Epithelial cell of prostate (primary cell): ENCODE measurements around the gene B3GAT1.

ENCODE experiments used
- DNase-seq: peaks from one replicate; pipeline ENCODE4 v3.0.0-alpha.2; 2011; ENCODE audit warnings: low read depth, low spot score
- H3K27ac ChIP-seq: fragments of 450-650 bp; 2 replicates; pipeline ENCODE4 v1.5.1; 2017; ENCODE audit warnings: mild to moderate bottlenecking

Gene B3GAT1

DNA sequence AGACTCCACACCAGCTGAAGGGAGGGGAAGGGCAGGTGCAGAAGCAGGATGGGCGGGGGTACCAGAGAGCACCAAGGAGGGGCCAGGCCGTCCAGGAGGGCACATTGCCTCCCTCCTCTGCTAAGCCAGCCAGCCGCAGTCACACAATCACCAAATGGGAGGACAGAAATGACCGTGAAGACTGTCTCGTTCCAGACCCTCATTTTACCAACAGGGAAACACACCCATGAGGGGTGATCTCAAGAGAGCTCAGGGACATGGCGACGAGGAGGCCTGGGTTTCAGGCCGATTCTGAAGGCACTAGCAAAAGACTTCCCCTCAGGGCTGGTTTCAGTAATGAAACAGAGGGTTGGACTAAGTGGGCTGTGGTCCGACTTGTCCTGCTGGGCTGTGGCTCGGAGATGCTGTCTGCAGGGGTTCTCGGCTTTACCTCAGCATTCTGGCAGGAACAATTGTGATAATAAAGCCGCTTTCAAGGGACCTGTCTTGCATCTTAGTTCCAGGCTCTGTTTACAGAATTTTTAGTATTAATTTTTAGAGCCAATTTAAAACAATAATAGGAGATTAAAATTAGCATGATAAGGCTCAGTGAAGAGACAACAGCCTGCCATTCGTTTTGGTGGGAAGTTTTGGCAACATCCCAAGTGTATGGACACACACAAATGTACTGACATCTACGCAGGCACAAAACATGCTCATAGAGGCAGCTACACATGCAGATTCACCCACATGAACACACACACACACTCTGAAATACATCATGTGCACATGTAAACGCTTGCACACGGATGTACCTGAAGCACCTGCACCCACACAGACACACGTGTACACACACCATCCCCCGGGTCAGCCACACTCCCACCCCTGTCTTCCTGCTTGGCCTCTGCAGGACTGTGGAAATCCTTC lies 2.0 kb upstream of the B3GAT1 start:
- DNase-seq = no peak
- no peak overlapping the region for H3K27ac ChIP-seq

DNA sequence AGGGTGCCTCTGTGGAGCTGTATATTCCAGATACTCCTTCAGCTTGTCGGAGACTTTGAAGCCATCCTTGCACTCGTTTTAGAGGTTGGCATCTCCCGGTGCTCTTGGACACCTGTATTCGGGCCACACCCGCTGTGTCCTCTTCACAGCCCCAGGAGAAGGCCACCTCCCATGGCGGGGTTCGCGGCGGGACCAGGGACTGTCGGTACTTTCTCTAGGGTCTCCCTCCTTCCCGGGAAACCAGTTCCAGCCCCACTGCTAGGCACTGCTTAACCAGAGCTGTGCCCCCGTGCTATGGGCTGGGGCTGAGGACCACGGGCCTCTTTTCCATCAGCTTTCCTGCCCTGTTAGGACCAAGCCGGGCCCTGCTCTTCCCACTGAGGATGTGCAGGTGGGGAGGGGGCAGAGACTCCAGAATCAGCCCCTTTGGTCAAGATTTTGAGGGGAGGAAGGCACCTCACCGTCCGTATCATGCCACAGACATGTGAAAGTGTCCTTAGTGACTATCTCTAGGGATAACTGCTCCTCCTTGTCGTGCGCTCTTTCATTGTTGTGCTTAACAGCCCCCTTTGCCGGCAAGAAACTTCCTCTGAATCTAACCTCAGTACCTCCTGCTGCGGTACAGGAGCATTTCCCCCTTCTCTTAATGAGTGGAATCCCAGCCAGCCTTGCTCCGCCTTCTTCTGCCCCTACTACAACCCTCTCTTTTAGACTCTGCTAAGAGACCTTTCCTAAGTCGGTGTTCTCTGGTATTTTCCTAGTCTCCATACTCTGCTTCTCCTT lies 1.2 kb upstream of the B3GAT1 start:
- no peak for DNase-seq
- H3K27ac ChIP-seq = no peak overlapping the region

DNA sequence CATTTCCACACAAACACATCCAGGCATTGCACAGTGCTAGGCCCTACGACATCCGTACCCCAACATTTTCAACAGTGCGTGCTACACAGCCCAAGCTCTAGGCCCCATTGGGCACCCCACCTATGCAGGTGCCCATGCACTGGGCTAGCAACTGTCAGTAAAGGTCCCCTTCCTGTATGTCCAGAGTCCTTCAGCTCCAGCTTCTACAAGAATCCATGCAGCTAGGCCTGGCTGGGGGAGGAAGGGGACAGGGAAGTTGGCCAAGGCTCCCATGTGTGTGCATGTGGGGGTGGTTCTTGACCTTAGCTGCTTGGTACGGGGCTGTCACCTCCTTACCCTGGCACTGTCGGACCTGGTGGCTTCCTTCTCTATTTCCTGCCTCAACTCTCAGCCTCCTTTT lies 1.3 kb downstream of the B3GAT1 start:
- no peak overlapping the region for H3K27ac ChIP-seq
- DNase-seq = no peak

DNA sequence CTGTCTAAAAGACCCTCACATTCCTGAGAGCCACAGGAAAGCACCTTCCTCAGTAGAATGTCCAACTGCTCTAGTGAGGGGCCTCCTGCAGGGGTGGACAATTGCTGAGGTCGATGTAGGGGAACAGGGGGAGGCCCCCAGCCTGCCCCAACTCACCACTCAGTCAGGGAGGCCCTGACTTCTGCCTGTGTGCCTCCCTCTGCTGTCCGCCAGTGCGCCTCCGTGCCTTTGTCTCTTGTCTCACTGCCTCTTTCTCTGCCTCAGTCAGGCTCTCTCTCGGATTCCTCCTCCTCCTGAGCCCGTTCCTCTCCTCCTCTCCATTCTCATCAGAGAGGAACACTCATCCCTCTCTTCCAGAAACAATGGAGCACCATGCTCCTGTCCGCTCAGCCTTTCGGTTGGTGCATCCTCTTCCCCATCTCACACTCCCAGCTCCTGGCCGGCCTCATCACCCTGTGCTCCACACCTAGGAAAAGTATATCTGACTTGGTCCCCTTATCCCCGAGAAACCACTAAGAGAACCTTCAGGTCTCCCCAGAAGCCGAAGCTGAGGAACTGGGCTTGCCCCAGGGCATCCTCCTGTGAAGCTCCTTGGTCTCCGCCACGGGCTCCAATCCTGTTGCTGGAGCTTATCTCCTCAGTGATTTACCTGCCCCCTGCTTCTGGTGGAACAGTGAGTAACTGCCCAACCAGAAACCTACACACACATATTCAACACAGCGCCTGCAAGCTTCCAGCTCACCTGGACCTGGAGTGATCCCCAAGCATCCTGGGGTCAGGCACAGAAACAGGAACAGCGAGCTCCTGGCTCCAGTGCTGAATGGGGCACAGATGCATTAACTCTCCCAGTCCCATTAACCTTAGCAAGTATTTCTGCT lies 2.3 kb downstream of the B3GAT1 start:
- DNase-seq = no peak
- no peak overlapping the region for H3K27ac ChIP-seq

DNA sequence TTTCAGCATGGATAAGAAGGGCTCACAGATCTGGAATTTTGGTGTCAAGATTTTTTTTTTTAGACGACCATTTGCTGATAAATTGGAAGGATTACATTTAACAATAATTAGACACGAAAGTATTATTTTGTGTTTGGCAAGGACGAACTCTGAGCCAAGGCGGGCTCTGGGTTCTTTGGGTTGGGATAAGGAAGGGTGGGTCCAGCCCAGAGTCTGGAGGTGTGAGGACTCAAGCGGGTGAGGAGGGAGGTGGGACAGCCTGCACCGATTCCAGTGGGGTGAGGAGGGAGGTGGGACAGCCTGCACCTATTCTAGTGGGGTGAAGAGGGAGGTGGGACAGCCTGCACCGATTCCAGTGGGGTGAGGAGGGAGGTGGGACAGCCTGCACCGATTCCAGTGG lies 4.1 kb downstream of the B3GAT1 start:
- H3K27ac ChIP-seq = no peak overlapping the region
- no peak for DNase-seq

DNA sequence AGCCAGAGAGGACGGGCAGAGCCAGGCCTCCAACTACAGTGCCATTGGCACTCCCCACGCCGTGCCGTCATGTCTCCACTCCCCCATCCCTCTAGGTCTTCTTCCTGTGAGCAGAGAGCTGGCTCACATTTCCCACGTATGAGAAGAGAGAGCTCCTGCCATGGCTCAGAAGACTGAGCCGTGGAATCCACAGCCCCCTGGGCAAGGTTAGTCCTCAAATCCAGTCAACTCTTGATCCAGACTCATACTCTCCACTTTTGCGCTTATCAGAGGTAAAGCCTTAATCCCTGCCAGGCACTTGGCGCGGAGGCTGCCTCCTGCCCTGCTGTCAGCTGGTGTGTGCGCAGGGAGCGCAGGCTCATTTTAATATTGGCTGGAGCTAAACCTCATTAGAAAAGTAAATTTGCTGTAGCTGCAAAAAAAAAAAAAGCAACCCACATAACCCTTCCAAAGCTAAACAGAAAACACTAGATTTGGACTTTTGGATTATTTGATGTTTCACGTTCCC lies 4.7 kb downstream of the B3GAT1 start:
- DNase-seq = no peak
- H3K27ac ChIP-seq = no peak overlapping the region

DNA sequence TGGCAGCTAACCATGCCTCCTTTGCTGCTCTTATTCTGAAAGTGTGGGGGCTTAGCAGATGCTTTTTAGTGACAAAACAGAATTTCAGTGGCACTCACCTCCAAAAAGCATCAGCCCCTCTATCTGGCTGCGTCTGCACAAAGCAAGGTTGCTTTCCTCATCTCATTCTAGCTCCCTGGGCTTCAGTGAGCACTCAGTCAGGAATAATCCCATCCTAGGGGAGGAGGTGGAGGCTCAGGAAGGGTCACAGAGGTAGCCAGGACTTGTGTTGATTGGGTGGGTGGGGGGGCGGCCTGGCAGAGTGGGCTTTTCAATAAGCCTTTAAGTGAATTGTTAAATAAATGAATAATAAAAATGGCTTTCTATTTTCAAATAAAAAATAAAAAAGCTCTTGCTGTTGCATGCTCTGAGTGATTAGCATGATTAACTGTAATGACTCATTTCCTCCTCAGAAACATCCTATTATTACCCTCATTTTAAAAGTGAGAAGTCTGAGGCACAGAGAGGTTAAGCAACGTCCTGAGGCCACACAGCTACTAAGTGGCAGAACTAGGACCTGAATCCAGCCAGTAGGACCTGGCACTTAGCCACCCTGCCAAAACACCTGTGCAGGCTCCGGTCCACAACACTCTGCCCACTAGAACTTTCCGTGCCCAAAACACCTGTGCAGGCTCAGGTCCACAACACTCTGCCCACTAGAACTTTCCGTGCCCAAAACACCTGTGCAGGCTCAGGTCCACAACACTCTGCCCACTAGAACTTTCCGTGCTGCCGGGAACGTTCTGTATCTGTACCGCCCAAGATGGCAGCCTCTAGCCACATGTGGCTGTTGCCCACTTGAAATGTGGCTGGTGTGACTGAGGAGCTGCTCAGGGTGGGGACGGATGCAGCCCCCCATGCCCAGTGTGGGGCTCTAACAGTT lies 5.5 kb downstream of the B3GAT1 start:
- DNase-seq = no peak
- H3K27ac ChIP-seq = no peak overlapping the region

DNA sequence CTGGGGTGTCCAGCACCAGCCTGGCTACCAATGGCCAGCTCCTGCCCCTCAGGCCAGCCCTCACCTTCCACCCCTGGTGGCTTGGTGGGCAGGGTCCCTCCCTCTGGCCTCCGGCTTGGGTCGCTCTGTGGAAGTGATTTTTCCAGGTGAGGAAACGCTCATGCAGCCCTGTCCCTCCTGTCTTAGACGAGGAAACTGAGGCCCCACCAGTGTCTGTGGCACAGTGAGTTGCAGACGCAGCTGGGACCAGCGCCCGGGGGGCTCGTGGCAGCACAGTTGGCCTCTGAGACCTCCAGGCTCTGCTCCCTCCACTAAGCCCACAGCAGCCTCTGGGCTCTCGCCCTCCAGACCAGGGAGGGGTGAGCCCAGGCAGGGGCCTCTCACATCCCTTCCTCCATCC lies 6.2 kb downstream of the B3GAT1 start:
- DNase-seq = no peak
- H3K27ac ChIP-seq = no peak overlapping the region

DNA sequence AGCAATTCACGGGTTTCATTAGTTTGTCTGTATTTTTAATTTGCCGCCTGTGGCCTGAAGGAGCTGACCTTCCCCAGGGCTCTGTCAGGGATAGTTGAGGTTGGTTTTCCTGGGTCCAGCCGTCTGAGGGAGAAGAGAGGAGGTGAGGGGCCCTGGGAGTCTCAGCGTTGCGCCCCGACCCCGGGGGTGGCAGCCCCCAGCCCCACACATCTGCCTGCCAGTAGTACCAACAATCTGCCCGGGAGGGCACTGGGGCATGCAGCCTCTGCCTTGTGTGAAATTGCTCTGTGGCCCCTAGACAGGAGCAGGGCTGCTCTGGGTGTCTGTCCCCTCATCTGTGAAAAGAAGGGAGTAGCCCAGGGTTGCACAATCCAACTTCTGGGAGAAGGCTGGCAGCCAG lies 6.6 kb downstream of the B3GAT1 start:
- H3K27ac ChIP-seq = no peak overlapping the region
- no peak for DNase-seq

DNA sequence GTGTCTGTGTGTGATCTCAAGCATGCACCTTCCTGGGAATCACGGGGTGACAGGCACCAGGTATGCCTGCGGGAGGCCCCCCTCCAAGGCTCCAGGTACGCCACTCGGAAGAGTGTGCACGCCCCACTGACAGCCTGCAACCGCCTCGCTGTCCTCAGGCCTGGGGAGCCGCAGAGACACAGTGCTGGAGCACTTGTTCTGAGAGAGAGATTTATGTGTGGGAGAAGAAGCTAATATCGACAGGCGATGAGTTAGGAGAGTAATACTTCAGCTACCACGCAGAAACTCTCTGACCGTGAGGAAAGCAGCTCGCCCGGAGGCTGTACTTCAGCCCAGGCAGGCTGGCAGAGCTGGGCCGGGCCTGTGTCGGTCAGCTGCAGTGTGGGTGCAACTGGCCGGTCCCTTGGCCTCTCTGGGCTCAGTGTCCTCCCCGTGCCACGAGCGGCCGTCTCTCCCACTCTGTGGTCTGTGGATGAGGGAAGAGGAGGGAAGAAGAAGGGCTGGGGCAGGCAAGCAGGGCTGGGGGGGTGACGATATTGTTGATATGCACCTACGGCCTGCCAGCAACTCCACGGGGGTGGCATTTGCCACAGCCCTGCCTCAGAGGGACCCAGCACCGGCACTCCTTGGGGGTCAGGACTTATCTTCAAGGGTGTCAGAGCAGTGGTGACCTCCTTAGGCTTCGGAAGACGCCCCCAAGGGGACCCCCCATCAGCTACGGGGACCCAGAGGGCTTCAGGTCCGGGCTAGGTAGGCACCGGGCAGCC lies 7.3 kb downstream of the B3GAT1 start:
- no peak overlapping the region for H3K27ac ChIP-seq
- no peak for DNase-seq

DNA sequence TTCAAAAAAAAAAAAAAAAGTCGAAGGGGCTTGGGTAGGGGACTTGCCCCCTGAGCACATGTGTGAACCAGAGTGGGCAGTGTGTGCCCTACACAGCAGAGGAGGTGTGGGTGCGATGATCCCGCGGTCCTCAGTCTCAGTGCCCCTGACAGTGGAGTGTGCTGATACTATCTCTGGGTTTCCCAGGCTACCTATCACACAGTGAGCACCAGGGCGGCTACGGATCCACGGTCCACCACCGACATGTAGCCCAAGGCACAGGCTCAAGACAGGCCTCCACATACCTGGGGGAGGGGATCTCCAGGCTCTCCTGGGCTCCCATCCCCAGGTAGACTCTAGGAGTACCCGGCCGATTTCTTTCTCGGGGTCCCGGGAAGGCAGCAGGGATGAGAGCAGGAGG lies 9.1 kb downstream of the B3GAT1 start:
- H3K27ac ChIP-seq = no peak overlapping the region
- DNase-seq = no peak

DNA sequence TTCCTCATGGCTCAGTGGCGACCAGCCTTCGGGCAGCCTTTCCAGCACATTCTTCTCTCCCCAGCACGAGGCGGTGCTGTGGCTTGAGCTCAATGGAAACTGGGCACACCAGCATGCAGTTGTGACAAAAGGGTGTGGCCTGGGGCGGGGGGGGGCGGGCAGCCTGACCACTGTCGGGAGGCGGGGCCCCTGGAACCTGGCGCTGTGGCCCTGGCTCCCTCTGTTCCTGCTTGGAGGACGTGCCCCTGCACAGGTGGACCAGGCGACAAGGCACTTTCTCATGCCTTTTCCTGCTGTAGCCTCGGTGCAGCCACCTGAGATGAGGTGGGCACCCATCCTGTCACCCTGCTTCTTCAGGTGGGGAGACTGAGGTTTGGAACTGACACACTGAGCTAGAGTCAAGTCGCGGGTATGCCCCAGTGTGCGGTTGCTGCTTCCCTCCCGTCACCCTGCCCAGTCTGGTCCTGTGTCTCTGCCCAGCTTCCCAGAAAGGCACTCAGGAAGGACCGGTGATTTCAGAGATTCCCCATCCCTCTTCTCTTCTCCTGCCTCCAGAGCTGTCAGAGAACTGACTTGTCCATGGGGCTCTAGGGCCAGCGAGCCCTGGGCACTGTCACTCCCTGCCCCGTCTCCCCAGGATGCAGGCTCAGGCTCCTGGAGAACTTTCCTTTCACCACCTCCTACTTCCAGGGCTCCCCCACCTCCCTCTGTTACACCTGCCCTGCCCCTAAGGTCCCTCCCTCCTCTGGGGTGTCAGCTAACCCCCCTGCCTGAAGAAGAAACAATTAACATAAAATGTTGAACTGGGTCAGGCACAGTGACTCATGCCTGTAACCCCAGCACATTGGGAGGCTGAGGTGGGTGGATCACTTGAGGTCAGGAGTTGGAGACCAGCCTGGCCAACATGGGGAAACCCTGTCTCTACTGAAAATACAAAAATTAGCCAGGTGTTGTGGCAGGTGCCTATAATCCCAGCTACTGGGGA lies 9.9 kb downstream of the B3GAT1 start:
- no peak for DNase-seq
- no peak overlapping the region for H3K27ac ChIP-seq

DNA sequence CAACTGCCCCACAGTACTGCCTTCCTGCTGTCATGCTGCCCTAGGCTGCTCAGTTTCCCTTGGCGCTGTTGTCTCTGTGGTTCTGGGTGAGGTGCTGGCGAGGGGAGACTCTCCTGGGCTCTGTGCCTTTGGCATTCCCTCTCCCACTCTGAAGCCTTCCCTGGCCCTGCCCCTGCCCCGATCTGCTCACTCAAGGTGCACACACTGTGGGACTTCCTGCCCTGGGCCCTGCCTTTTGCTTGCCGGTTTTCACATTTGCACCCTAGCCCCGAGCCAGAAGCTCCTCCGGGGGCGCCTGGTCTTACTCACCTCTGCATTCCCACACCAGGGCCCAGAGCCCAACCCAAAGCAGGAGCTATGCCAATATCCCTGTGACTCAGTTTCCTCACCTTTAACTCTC lies 12.0 kb downstream of the B3GAT1 start:
- no peak for DNase-seq
- no peak overlapping the region for H3K27ac ChIP-seq

DNA sequence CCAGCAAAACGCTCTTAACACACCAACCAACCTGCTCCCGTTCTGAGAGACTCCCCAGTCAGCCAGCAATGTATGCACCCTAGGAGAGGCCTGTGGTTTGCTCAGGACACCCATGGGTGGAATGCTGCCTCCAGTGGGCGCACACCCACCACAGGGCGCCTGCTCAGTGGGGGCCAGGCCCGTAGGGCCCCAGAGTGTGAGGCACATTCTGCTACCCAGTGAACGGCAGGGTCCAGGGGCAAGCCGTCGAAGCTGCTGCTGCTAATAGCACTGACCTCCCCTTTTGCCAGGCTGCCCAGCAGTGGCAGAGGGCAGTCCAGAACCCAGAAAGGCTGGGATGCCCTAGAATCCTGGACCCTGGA lies 12.8 kb downstream of the B3GAT1 start:
- no peak for DNase-seq
- H3K27ac ChIP-seq = no peak overlapping the region

DNA sequence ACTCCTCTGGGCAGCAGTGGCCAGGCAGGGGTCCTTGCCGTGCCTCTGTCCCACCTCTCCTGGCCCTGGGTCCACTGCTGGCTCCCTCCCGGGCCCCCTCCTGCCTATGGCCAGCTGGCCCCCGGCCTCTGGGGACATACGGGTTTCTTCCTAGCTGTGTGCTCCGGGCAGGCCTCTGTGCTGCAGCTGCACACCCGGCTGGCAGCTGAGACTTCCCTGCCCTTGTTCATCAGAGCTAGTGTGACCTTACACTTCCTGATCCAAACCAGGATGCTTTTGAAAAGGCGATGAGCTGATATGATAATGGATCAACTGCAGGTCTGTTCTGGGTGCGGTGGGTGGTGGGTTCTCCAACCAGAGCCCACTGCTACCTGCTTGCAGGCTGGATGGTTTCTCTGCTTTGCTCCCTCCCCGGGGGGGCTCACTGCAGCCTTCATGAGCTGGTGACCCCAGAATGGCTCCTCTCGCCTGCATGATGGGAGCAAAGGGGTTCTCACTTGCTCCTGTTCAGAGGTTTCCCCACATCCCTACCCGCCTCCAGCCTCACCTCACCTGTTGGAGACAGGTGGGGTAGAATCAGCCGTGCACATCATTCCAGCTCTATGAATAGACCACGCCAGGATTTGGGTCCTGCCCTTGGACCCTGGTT lies 13.3 kb downstream of the B3GAT1 start:
- no peak overlapping the region for H3K27ac ChIP-seq

DNA sequence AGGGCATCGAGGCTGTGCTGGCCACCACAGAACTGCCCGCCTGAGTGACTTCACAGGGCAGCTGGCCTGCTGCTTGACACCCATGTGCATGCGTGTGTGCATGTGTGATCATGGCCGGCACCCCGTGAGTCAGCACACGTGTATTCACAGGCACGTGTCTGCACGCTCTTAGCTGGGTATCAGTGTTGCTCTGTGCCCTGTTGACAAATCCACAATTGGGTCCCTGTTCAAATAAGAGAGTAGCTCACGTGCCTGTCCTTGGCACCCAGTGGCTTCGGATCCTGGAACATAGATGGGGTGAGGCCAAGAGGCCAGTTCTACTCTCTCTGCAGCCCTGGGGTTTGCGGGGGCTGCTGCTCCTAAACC lies 14.0 kb downstream of the B3GAT1 start:
- no peak overlapping the region for H3K27ac ChIP-seq
- no peak for DNase-seq

More for the DNA sequence above, 13.3 kb downstream of the B3GAT1 start:
- DNase-seq = no peak
